Astrocyte of the spinal cord (primary cell): ENCODE measurements around the gene UGT1A9.

ENCODE experiments used
- DNase-seq: peaks from one replicate; pipeline ENCODE4 v3.0.0; 2011; ENCODE audit warnings: low read depth, low spot score
- H3K4me3 ChIP-seq: 2 replicates; pipeline ENCODE4 v1.5.1; 2011; ENCODE audit warnings: low read depth, mild to moderate bottlenecking, low read length, moderate library complexity
- CTCF ChIP-seq: IDR thresholded peaks from 2 replicates; pipeline ENCODE4 v1.5.1; 2012; ENCODE audit warnings: low read depth, mild to moderate bottlenecking, low read length, inconsistent platforms
- in situ Hi-C: cut with HindIII; loops from 2 replicates; pipeline ENCODE4 v1.10.0; 2017; ENCODE audit warnings: low sequenced_read_pairs

Gene UGT1A9

GRCh38 chr2:233706720-233707119, 35.0 kb downstream of the UGT1A9 start:
- in situ Hi-C loops = no loop called here
- TF ChIP-seq CTCF = no peak
- peak; percentile 29 for DNase-seq
- no peak overlapping the region for H3K4me3 ChIP-seq

GRCh38 chr2:233707940-233708644, 36.4 kb downstream of the UGT1A9 start:
- peak; percentile 20 for DNase-seq
- TF ChIP-seq CTCF = no peak
- in situ Hi-C loops = no loop called here

GRCh38 chr2:233708942-233709341, 37.2 kb downstream of the UGT1A9 start:
- TF ChIP-seq CTCF = no peak
- no peak overlapping the region for H3K4me3 ChIP-seq
- no peak for DNase-seq
- in situ Hi-C loops = no loop called here

More at GRCh38 chr2:233707940-233708644, 36.4 kb downstream of the UGT1A9 start:
- H3K4me3 ChIP-seq = no peak overlapping the region

GRCh38 chr2:233711312-233712008, 39.8 kb downstream of the UGT1A9 start:
- peak; percentile 69 for DNase-seq
- H3K4me3 ChIP-seq = no peak overlapping the region
- in situ Hi-C loops = no loop called here
- TF ChIP-seq CTCF = peak; percentile 97

GRCh38 chr2:233712611-233713261, 41.0 kb downstream of the UGT1A9 start, which contains the start of gene UGT1A5:
Gene UGT1A5, plus strand, starts transcription at chr2:233712907. Its CDS starts 85 bp downstream, at chr2:233712992.
- DNase-seq = no peak
- in situ Hi-C loops = no loop called here
- no peak for TF ChIP-seq CTCF
- H3K4me3 ChIP-seq = no peak within 1 kb of the TSS

GRCh38 chr2:233713262-233713615, 41.5 kb downstream of the UGT1A9 start:
- TF ChIP-seq CTCF = no peak
- DNase-seq = no peak
- H3K4me3 ChIP-seq = no peak overlapping the region
- in situ Hi-C loops = no loop called here
